Neural crest cell (in vitro differentiated cells): ENCODE results near the gene SLC7A4. TPM values are rescaled to one million over a fixed set of nuclear protein-coding genes. Genes with fewer than 3 reads are reported as not detected.
"Not testable (repeated sequence)": the region's sequence is repeated elsewhere in the genome, so short reads cannot be mapped to it uniquely, and the experiment has no call there.

ENCODE experiments used
- DNase-seq: peaks from one replicate; pipeline ENCODE4 v3.0.0; 2021; ENCODE audit warnings: low read depth, mixed read lengths, low spot score
- H3K27ac Mint-ChIP-seq: one replicate; pipeline ENCODE4 v1.8.0; 2021; ENCODE audit warnings: mild to moderate bottlenecking, mixed read lengths; ENCODE audit not compliant: unreplicated experiment
- H3K27me3 Mint-ChIP-seq: 2 replicates; pipeline ENCODE4 v1.8.0; 2021; ENCODE audit warnings: low read depth, mild to moderate bottlenecking, mixed read lengths
- H3K36me3 Mint-ChIP-seq: 2 replicates; pipeline ENCODE4 v1.8.0; 2021; ENCODE audit warnings: low read depth, mild to moderate bottlenecking, mixed read lengths
- H3K4me1 Mint-ChIP-seq: 2 replicates; pipeline ENCODE4 v1.8.0; 2021; ENCODE audit warnings: mixed read lengths
- H3K4me3 Mint-ChIP-seq: one replicate; pipeline ENCODE4 v1.8.0; 2021; ENCODE audit warnings: mild to moderate bottlenecking, mixed read lengths
- H3K9me3 Mint-ChIP-seq: 2 replicates; pipeline ENCODE4 v1.8.0; 2021; ENCODE audit warnings: mixed read lengths
- total RNA-seq: library from RNA; stranded (reverse); gene quantifications from 2 replicates; pipeline ENCODE4 v1.2.1, GENCODE V29; 2021
- TF ChIP-seq, protein P1 (sequence below): fragments of 200-600 bp; sonication (generic); conservative IDR thresholded peaks from 2 replicates; pipeline ENCODE4 v1.5.0; 2021; ENCODE audit warnings: antibody characterized with exemption, mild to moderate bottlenecking

SLC7A4 gene
- total RNA-seq, 1 donor from 2014 or later: 0.26 TPM

DNA sequence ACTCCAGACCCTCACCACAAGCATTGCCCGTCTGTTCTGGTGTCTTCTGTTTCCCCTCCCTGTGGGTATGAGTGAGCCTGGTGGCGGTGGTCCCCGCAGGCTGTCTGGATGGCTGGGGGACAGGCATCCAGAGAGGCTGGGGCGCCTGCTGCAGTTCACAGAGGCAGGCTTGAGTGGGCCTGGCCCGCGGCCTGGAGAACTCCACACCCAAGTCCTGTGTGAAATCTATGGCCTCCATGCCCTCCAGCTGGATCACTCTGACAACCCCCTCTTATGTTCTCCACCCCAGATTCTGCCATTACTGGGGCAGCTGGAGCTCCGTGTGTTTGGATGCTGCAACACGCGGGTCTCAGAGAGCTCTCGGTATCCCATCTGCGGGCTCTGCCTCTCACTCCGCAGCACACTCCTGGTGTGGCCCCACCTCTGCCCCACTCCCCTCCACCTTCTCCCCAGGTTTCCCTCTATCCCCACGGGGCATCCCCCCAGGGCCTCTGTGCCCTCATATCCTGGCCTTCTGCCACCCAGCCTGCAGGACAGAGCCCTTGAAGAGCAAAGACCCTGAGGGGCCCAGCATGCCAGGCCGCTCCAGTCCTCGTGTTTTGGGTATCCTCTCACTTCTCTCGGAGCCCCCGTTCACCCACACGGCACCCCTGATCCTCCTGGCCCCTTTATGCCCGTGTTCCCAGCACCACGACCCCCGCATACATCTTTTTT lies 44.7 kb upstream of the SLC7A4 start:
- TF ChIP-seq, protein P1, sequence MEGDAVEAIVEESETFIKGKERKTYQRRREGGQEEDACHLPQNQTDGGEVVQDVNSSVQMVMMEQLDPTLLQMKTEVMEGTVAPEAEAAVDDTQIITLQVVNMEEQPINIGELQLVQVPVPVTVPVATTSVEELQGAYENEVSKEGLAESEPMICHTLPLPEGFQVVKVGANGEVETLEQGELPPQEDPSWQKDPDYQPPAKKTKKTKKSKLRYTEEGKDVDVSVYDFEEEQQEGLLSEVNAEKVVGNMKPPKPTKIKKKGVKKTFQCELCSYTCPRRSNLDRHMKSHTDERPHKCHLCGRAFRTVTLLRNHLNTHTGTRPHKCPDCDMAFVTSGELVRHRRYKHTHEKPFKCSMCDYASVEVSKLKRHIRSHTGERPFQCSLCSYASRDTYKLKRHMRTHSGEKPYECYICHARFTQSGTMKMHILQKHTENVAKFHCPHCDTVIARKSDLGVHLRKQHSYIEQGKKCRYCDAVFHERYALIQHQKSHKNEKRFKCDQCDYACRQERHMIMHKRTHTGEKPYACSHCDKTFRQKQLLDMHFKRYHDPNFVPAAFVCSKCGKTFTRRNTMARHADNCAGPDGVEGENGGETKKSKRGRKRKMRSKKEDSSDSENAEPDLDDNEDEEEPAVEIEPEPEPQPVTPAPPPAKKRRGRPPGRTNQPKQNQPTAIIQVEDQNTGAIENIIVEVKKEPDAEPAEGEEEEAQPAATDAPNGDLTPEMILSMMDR: no peak
- Mint-ChIP-seq H3K36me3 (no peaks in the 10 kb centered on the region), H3K27me3 (no peaks in the 10 kb centered on the region), H3K9me3 (peaks cover 2% of the 10 kb centered on the region), H3K4me3 (no peak overlapping the region), H3K4me1 (no peaks in the 10 kb centered on the region), H3K27ac (no peak overlapping the region)
- no peak for DNase-seq

DNA sequence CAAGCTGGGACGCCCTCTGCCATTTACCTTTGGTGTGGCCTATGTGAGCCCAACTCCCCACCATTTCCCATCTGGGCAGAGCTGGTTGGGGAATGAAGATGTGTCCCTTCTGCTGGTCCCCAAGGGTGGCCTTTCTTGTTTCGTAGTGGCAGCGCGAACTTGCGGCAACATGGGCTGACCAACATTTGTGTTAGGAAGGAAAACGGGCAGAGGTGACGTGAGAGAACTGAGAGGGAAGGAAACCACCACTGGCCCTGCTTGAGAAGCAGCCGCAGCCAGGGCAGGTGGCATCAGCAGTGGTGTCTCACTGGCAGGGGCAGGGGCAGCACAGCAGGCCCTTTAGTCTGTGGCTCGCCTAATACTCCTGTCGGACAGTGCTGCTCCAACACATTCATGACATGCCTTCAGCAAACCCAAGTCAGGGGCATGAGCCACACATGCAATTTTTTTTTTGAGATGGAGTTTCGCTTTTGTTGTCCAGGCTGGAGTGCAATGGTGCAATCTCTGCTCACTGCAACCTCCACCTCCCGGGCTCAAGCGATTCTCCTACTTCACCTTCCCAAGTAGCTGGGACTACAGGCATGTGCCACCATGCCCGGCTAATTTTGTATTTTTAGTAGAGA lies 43.3 kb upstream of the SLC7A4 start:
- DNase-seq: no peak
- H3K27me3 Mint-ChIP-seq: no peaks in the 10 kb centered on the region
- peaks cover 2% of the 10 kb centered on the region for H3K9me3 Mint-ChIP-seq
- no peaks in the 10 kb centered on the region for H3K36me3 Mint-ChIP-seq
- no peak overlapping the region for H3K27ac Mint-ChIP-seq
- H3K4me3 Mint-ChIP-seq: no peak overlapping the region
- TF ChIP-seq, protein P1: no peak
- no peaks in the 10 kb centered on the region for H3K4me1 Mint-ChIP-seq

DNA sequence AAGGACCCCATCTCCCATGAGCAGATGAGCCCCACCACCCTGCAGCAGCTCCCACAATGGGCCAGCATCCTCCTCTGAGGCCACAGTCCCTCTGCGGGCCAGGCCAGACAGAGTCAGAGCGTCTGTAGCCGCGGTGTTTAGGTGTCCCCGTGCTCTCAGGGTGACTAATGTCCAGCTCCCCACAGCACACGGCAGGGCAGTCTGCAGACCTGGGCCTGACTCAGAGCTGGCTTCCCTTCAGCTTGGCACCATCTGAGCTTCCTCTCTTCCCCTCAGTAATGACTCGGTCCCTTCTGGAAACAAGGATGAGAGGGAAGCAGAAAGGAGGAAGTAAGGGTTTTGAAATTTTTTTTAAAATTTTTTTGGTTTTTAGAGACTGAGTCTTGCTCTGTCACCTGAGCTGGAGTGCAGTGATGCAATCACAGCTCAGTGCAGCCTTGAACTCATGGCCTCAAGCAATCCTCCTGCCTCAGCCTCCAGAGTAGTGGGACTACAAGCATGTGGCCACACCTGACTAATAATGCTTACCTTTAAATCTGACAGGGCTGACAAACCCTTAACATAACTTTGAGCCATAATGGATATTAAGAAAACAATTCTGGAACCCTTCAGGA lies 41.8 kb upstream of the SLC7A4 start:
- Mint-ChIP-seq H3K4me3 (no peak overlapping the region), H3K27me3 (no peaks in the 10 kb centered on the region), H3K36me3 (no peaks in the 10 kb centered on the region), H3K4me1 (no peaks in the 10 kb centered on the region), H3K27ac (no peak overlapping the region), H3K9me3 (peaks cover 2% of the 10 kb centered on the region)
- TF ChIP-seq, protein P1: no peak
- no peak for DNase-seq

DNA sequence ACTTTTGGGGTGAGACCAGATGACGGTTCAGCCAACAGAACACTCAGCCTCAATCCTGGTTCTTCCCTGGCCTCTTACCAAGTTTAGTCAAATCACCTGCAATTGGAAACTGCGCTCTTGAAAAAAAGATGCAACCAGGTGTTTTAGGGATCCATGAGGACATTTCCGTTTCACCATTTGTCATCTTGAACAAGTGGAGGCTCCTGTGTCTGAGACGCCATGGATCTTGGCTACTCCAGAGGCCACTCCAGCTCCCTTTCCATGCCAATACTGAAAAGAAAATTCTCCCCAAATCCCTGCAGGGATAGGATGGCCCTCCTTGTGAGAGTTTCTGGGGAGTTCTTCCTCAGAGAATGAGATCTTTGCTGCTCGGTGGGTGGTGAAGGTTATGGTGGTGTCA lies 41.1 kb upstream of the SLC7A4 start:
- peaks cover 2% of the 10 kb centered on the region for H3K9me3 Mint-ChIP-seq
- H3K36me3 Mint-ChIP-seq: no peaks in the 10 kb centered on the region
- H3K27ac Mint-ChIP-seq: no peak overlapping the region
- no peaks in the 10 kb centered on the region for H3K4me1 Mint-ChIP-seq
- H3K27me3 Mint-ChIP-seq: no peaks in the 10 kb centered on the region
- H3K4me3 Mint-ChIP-seq: no peak overlapping the region
- TF ChIP-seq, protein P1: no peak
- DNase-seq: no peak

DNA sequence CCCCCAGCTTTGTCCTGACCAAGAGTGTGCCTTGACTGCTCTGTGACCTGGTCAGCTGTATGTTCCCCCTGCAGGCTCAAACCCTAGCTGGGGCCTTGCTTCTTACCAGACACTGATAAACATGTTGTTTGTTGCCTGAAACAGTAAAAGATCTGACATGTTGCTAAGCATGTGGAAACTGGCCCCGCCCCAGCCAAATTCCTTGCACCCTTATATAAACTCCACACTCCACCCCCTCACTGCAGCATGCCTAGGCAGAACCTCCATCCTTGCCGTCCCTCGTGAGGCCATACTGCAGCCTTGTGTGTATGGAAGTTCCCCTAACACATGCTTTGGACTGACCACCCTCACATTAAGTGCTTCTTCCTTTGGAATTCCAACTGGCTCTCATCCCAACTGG lies 40.7 kb upstream of the SLC7A4 start:
- no peak for DNase-seq
- Mint-ChIP-seq H3K36me3 (no peaks in the 10 kb centered on the region), H3K27me3 (no peaks in the 10 kb centered on the region), H3K4me1 (no peaks in the 10 kb centered on the region), H3K27ac (no peak overlapping the region), H3K4me3 (no peak overlapping the region), H3K9me3 (peaks cover 2% of the 10 kb centered on the region)
- TF ChIP-seq, protein P1: no peak

DNA sequence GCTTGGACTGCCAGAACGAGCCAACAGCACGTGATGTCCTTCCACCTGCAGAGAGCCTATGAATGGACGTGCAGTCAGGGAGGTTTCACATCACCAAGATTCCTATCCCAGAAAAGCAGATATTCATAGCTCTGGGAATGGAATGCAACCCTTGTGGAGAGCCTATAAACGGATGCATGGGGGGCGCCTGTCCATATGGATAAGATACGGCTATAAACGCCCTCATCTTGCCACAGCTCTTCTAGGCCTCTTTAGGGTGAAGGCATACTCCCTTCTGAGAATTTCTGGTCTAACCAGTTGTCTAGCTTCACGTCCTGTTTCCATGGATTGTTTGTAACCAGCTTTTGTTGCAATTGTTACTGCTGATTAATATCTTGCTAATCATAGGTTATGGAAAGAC lies 39.4 kb upstream of the SLC7A4 start:
- H3K27me3 Mint-ChIP-seq, H3K4me3 Mint-ChIP-seq, H3K9me3 Mint-ChIP-seq, H3K27ac Mint-ChIP-seq, H3K4me1 Mint-ChIP-seq, H3K36me3 Mint-ChIP-seq, DNase-seq: not testable (repeated sequence)
